NB4 (cell line): ENCODE measurements around the gene MLYCD.

ENCODE experiments used
- DNase-seq: peaks from one replicate; pipeline ENCODE4 v3.0.0; 2010; ENCODE audit warnings: low read depth
- H3K4me3 ChIP-seq: one replicate; pipeline ENCODE4 v1.5.1; 2011; ENCODE audit warnings: mild to moderate bottlenecking, low read depth, low read length, moderate library complexity
- CTCF ChIP-seq: IDR thresholded peaks from one replicate; pipeline ENCODE4 v1.5.1; 2012; ENCODE audit warnings: low read depth, low read length
- MAX ChIP-seq: IDR thresholded peaks from 2 replicates; pipeline ENCODE4 v1.6.1; 2011; ENCODE audit warnings: low read depth, low read length
- MYC ChIP-seq: IDR thresholded peaks from 2 replicates; pipeline ENCODE4 v1.6.1; 2011; ENCODE audit warnings: low read depth, low read length
- POLR2A ChIP-seq: IDR thresholded peaks from 2 replicates; pipeline ENCODE4 v1.6.1; 2011; ENCODE audit warnings: mild to moderate bottlenecking; ENCODE audit not compliant: insufficient read length; ENCODE audit errors: extremely low read depth

The MLYCD gene

DNA sequence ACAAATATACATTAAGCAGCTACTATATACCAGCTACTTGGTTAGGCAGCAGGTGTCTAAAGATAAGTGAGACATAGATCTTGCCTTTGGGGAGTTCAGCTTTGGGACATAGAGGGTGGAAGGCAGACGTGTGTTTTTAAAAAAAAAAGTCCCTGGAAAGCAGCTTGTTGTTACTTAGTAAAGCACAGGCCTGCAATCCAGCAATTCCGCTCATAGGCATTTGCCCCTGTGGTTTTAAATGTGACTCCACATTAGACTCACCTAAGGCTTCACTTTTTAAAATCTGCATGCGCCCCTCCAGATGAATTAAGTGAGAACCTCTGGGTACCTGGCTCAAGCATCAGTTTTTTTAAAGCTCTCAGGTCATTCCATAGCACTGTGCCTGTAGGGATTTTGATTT is 7.2 kb upstream of the MLYCD start:
- no peak for DNase-seq
- H3K4me3 ChIP-seq = no peak overlapping the region
- TF ChIP-seq MAX = no peak
- TF ChIP-seq CTCF = no peak
- no peak for TF ChIP-seq POLR2A
- no peak for TF ChIP-seq MYC

- TF ChIP-seq POLR2A (no peak), MAX (no peak), MYC (no peak), CTCF (no peak)
- H3K4me3 ChIP-seq = no peak overlapping the region
- no peak for DNase-seq
Measured at GRCh38 chr16:83895243-83895642, 3.7 kb upstream of the MLYCD start.

DNA sequence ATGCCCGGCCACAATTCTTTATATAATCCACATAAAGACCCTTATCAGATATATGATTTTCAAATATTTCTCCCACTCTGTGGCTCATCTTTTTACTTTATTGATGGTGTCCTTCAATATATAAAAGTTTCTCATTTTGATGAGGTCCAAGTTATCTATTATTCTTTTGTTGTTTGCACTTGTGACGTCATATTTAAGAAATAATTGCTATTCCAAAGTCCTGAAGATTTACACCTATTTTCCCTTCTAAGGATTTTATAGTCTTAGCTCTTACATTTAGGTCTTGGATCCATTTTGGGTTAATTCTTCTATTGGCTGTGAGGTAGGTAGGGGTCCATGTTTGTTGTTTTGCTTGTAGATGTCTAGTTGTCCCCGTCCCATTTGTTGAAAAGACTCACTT is 3.0 kb upstream of the MLYCD start:
- H3K4me3 ChIP-seq = no peak overlapping the region
- TF ChIP-seq CTCF (no peak), MAX (no peak), MYC (no peak)
- no peak for DNase-seq

GRCh38 chr16:83899272-83899897 is 470 bp downstream of the MLYCD start:
- DNase-seq = peak; percentile 84

GRCh38 chr16:83899978-83900377 is 1.1 kb downstream of the MLYCD start:
- DNase-seq = peak; percentile 14
- TF ChIP-seq CTCF = no peak
- no peak for TF ChIP-seq MAX
- no peak for TF ChIP-seq POLR2A
- H3K4me3 ChIP-seq = peak overlapping the region; percentile 68

More at GRCh38 chr16:83899272-83899897, 470 bp downstream of the MLYCD start:
- TF ChIP-seq CTCF (no peak), MAX (peak; percentile 62), MYC (peak; percentile 53; the same call in 1 of the 2 replicates)
- H3K4me3 ChIP-seq = peak overlapping the region; percentile 68

GRCh38 chr16:83900571-83900970 is 1.7 kb downstream of the MLYCD start:
- H3K4me3 ChIP-seq = peak overlapping the region; percentile 68
- no peak for TF ChIP-seq CTCF
- TF ChIP-seq POLR2A = no peak
- TF ChIP-seq MAX = no peak
- DNase-seq = no peak
